HG03558 (cell line): ENCODE data around the gene GNAQ.

Experiments used
- ATAC-seq: cut with Tn5 transposase; IDR thresholded peaks from one replicate; pipeline ENCODE4 v1.9.1; 2021; ENCODE audit warnings: moderate number of reproducible peaks; ENCODE audit not compliant: unreplicated experiment; ENCODE audit errors: extremely low read depth

GNAQ gene

GRCh38 chr9:77951369-77951768 is 80.2 kb downstream of the GNAQ start:
- no peak for ATAC-seq

- ATAC-seq = no peak
Measured at GRCh38 chr9:77949751-77950436, 81.7 kb downstream of the GNAQ start.

- ATAC-seq = no peak
Measured at GRCh38 chr9:77947651-77948050, 84.0 kb downstream of the GNAQ start.

DNA sequence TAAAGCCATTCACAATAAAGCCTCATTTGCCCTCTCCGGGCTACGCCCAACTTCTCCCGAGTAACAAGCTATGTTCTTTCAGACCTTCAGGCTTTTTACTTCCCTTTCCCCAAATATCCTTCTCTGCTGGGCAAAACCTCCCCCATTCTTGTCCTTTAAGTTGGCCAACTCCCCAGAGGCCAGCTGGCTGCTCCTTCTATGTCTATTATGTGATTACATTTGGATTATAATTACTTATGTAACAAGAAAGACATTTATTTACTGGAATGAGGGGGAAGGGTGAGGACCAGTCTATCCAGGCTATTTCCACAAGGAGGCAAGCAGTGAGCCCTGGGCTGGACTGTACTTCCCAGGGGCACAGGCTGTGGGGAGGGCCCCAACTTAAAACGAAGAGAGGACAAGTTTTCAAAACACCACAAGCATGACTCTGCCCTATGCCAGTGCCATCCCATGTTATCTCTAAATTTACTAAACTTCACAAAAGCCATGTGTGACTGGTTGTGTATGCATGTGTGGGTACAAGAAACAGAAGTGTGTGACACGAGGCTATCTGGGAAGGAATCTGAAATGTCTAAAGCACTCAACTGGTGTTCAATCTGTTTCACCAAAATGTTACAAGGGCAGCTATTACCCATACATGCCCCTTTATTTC is 84.5 kb downstream of the GNAQ start:
- ATAC-seq = no peak

DNA sequence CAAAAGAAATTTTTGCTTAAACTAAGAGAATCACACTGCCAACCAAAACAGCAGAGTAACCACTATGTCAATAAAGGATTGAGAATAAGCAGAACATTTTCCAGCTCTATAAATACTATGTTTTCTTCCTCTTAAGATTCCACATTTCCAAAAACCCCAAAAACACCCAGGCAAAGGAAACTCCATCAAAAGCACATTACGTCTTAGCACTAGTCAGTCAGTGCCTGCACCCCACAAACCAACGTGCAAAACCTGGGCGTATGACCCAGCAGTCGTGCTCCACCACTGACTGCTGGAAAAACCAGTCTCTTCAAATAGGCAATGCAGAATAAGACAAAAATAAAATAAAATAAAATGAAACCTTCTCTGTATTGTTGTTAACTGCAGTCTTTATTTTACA is 85.3 kb downstream of the GNAQ start:
- ATAC-seq = no peak

- no peak for ATAC-seq
Measured at GRCh38 chr9:77945798-77946197, 85.8 kb downstream of the GNAQ start.

DNA sequence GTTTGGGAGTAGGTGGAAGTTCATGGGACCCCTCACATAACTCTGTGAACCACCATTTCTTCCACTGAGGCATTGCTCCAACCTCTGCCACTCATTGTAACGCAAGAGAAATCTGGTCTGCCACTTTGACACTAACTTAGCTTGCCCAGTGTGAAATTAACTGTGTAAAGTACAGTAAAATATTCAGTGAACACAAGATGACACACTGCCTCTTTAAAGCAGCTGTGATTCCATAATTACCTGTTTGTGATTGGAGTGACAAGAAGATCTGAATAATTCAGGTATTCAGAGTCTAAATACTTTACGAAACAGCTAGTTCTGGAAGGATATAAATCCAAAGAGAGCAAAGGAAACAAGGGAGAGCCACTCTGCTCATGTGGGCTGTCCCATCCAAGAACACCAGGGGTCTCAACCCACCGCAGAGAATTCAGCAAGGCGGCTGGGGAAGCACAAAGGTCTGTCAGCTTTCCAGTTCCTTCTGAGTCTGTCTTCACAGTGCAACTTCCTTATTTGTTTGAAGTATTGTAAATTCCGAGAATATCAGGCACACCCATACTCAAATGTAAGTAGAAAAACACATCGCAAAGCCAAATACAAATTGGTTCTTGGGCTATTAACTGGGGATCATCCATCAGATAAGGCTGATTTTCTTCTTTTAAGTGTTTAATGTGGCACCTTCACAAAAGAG is 86.9 kb downstream of the GNAQ start:
- ATAC-seq = no peak

DNA sequence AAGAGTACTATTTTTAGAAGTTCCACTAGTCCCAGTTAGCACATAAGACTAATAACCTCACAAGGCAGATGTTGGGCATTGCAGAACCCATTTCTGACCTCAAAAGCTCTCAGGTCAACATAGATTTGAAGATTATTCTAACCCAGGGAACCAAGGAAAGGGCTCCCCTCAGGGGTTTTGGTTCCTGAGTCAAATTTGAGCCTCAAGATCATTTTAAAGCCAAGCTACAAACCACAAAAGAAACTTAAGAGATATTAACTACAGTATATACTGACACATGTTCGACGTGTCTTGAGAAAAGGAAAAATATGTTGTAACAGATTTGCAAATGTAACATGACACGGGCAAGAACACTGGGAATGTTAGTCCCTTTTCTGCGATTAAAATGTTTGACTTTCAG is 88.6 kb downstream of the GNAQ start:
- ATAC-seq = no peak

GRCh38 chr9:77939149-77939668 is 92.4 kb downstream of the GNAQ start:
- no peak for ATAC-seq

- ATAC-seq = no peak
Measured at GRCh38 chr9:77938163-77938562, 93.4 kb downstream of the GNAQ start.

- no peak for ATAC-seq
Measured at GRCh38 chr9:77935974-77936373, 95.6 kb downstream of the GNAQ start.

GRCh38 chr9:77935211-77935610 is 96.4 kb downstream of the GNAQ start:
- ATAC-seq = no peak

- no peak for ATAC-seq
Measured at GRCh38 chr9:77933976-77934375, 97.6 kb downstream of the GNAQ start.

DNA sequence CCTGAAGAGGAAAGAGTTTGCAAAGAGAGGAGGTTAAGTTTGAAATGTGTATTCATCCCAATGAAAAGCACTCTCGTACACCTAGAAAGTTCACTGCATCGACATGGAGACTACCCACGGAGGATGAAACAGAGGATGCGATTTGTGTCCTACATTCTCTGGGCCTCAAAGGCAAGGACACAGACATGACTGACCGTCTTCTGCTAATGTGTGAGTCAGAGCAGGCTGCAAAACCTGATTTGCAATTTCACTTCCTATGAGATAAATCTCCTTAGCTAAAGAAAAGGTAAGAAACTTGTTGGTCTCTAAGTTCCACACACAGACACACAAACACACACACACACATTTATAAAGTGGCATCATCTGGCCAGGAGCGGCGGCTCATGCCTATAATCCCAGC is 98.6 kb downstream of the GNAQ start:
- ATAC-seq = no peak

DNA sequence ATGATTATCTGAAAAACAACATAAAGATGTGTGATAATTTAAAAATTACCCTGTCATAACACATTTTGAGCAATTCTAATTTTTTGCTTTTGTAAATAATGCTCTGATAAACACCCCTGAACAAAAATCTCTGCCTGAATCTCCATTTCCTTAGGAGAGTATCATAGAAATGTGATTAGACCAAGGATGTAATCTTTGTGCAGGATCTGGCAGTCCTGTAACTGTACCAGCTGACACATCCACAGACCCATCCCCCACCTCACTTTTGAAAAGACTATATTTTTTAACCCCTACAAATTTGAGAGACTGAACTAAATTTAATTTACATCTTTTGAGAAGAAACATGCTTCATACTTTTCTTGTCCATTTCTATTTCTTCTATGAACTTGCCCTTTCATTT is 101.7 kb downstream of the GNAQ start:
- ATAC-seq = no peak

DNA sequence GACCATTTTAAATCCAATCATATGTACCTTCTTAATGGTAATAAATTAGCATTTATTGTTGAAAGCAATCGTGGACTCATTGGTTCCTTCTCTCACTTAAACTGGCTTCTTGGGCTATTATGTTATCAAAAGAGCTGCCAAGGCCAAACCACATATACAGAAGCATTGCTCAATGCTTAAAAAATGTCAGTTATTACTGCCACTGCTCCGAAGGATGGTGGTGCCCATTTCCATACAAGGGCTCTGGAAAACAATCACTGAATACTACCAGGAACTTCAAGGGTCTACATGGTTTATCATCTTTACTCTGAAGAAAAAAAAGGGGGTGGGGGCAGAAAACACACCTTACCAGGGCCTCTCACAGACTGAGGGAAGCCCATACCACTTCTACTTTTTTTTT is 104.3 kb downstream of the GNAQ start:
- no peak for ATAC-seq

GRCh38 chr9:77926371-77926878 is 105.2 kb downstream of the GNAQ start:
- ATAC-seq = no peak

- ATAC-seq = no peak
Measured at GRCh38 chr9:77922591-77922990, 109.0 kb downstream of the GNAQ start.

DNA sequence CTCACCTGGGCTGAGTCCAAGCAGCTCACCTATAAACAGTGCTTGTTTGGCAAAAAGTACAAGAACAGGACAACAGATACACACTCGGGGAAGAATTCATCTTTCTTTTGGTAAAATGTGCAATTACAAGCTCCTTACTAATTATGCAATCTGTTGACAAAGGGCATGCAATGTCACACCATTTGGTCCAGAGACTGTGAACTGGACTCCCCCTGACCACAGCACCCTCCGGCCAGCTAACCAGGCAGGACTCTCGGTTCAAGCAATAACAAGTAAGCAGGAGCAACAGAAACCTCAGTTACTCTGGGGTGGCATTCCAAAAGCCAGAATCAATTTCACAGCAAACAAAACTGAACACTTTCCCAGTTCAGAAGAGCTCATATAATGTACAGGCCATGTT is 113.8 kb downstream of the GNAQ start:
- no peak for ATAC-seq

DNA sequence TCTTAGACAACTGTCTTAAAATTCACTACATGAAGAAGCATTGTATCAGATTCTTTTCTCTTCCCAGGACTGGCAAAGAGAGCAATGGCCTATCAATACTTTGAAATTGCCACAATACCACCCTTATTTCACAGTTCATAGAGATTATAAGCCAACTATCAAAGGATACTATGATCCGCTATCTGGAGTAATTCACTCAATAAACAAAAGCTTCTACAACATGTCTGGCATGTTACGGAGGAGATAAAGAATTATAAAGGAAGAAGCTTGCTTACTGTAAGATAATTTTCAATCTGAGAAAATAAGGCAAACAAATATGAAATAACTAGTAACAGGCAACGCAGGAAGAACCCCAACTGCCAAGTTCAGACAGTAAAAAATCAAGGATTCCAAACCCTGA is 114.8 kb downstream of the GNAQ start:
- ATAC-seq = no peak

DNA sequence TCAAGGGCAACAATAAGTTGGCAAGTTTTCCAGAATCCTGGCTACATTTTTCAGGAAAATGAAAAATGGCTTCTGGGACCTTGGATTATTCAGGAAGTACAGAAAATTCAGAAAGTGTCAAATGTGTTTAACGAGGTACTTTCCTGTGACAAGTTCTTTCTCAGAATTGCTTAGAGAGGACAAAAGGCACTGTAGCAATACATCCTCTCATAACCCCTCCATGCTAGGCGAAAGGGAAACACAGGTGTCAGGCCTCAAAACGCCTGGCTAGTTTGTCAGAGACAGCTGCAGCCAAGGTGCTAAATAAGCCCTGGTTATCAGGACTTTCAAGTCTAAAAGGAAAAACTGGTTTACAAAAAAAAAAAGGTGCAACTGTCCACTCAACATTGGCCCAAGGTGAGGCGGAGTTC is 115.2 kb downstream of the GNAQ start:
- ATAC-seq = no peak
